Stimulated activated CD8-positive, alpha-beta memory T cell treated with anti-CD3 and anti-CD28 coated beads, Interleukin-7, amount 100 ng/mL, for 48 hours (primary cell): Measurements from ENCODE around the gene UMOD.

Experiments used
- DNase-seq, 2 donors: peaks; one replicate each; pipeline ENCODE4 v3.0.0-alpha.2; 2020; ENCODE audit warnings: low read depth in 1 of 2; ENCODE audit errors: extremely low read depth in 1 of 2

The UMOD gene

GRCh38 chr16:20352615-20353014 lies at the start of gene UMOD:
TSS of gene UMOD (minus strand) at chr16:20352715. CDS start at chr16:20350737, 1,978 bp downstream.
- no peak for DNase-seq

- DNase-seq: no peak
Observed at GRCh38 chr16:20401475-20402016, 49.0 kb upstream of the UMOD start.

- no peak for DNase-seq
Observed at GRCh38 chr16:20401066-20401465, 48.6 kb upstream of the UMOD start.

- DNase-seq: no peak
Observed at GRCh38 chr16:20399185-20399584, 46.7 kb upstream of the UMOD start.

- no peak for DNase-seq
Observed at GRCh38 chr16:20398603-20399002, 46.1 kb upstream of the UMOD start.

- no peak for DNase-seq
Observed at GRCh38 chr16:20397468-20398074, 45.1 kb upstream of the UMOD start.

- DNase-seq: no peak
Observed at GRCh38 chr16:20396846-20397467, 44.4 kb upstream of the UMOD start.

GRCh38 chr16:20395946-20396345 lies 43.4 kb upstream of the UMOD start:
- DNase-seq: no peak

GRCh38 chr16:20393801-20394577 lies 41.5 kb upstream of the UMOD start:
- DNase-seq: no peak

- DNase-seq: no peak
Observed at GRCh38 chr16:20391045-20391444, 38.5 kb upstream of the UMOD start.

GRCh38 chr16:20388854-20389253 lies 36.3 kb upstream of the UMOD start:
- no peak for DNase-seq

- no peak for DNase-seq
Observed at GRCh38 chr16:20387978-20388377, 35.5 kb upstream of the UMOD start.

- DNase-seq: peak; percentile 7 to 9
Observed at GRCh38 chr16:20385844-20386832, 33.6 kb upstream of the UMOD start.

- DNase-seq: peak; percentile 10 to 23
Observed at GRCh38 chr16:20383106-20384029, 30.9 kb upstream of the UMOD start.

- no peak for DNase-seq
Observed at GRCh38 chr16:20382202-20382948, 29.9 kb upstream of the UMOD start.

GRCh38 chr16:20380782-20381181 lies 28.3 kb upstream of the UMOD start:
- DNase-seq: no peak

- DNase-seq: no peak
Observed at GRCh38 chr16:20377181-20377580, 24.7 kb upstream of the UMOD start.

- DNase-seq: no peak
Observed at GRCh38 chr16:20372701-20373100, 20.2 kb upstream of the UMOD start.
